GM19455 (cell line): Measurements from ENCODE around the gene ESM1.

Source experiments
- ATAC-seq: cut with Tn5 transposase; IDR thresholded peaks from one replicate; pipeline ENCODE4 v1.9.1; 2021; ENCODE audit not compliant: unreplicated experiment

The ESM1 gene

GRCh38 chr5:54988218-54988617 lies 2.8 kb upstream of the ESM1 start:
- no peak for ATAC-seq

DNA sequence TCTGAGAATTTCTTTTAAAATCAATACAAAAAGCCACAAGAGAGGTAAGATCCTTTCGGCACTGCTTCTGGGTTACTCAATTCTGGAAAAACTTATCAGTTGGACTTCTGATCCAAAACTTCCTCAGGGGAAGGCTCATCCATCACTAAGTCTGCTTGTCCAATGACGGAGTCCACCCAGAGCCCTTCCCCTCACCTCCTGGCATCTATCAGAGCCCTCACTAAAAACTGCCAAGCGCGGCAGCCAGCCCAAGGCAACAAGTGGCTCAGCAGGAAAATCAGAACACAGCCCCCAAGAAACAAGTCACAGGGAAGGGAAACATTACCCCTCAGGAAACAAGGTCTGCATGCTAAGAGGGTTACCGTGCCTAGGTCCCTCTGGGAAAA lies 869 bp upstream of the ESM1 start:
- ATAC-seq, result no peak

DNA sequence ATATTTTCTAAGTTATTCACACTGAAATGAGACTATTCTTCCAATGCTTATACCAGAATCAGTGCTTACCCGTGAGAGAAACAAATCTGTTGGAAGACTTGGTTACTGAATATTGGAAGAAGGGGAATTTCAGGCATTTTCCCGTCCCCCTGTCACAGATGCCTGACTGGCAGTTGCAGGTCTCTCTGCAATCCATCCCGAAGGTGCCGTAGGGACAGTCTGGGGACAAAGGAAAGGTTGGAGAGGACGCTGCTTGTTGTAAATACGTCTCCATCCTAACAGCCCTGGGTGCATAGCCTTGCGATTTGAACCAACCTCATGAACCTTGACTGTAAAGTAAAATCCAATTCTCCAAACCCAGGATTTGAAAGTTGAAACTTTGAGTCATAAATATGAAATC lies 3.5 kb downstream of the ESM1 start:
- no peak for ATAC-seq

- no peak for ATAC-seq
Measured at GRCh38 chr5:54975701-54976100, 9.7 kb downstream of the ESM1 start.

GRCh38 chr5:54969856-54970828 lies 15.3 kb downstream of the ESM1 start:
- no peak for ATAC-seq

DNA sequence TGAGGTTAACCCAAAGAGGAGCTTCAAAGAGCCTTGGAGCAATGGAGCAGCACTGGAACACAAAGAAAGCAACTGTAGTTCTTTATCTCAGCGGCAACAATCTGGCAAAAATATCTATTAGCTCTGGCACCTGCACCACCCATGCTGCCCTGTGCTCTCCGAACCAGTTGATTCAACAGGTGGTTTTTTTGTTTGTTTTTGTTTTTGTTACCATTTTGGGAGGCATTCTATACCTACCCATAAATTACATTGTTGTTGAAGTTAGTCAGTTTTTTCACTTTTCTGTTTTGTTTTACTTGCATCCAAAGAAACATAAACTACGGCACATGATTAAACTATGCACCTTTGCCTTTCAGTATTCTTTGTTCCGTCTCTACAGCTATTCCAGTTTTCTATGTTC lies 16.2 kb downstream of the ESM1 start:
- ATAC-seq, result no peak

DNA sequence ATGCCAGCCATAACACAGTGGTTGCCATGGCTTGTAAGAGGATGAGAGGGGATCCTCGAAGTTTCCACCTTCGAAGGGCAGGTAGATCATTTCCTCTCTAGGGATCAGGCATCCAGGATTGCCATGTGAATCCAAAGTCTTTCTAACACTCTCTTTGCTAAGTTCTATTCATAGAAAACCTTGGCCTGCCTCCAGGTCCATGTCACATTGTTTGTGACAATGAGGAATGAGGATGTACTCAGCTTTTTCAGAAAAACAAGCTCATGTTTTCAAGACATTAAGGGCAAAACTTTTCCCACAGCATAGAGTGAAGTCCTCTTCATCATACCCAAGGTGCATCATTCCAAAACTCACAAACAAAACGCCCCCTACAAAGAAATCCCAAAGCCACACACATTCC lies 19.6 kb downstream of the ESM1 start:
- no peak for ATAC-seq

- no peak for ATAC-seq
Measured at GRCh38 chr5:54964405-54964804, 21.0 kb downstream of the ESM1 start.

- no peak for ATAC-seq
Measured at GRCh38 chr5:54959673-54960418, 25.5 kb downstream of the ESM1 start.

GRCh38 chr5:54956922-54957321 lies 28.5 kb downstream of the ESM1 start:
- ATAC-seq, result no peak

DNA sequence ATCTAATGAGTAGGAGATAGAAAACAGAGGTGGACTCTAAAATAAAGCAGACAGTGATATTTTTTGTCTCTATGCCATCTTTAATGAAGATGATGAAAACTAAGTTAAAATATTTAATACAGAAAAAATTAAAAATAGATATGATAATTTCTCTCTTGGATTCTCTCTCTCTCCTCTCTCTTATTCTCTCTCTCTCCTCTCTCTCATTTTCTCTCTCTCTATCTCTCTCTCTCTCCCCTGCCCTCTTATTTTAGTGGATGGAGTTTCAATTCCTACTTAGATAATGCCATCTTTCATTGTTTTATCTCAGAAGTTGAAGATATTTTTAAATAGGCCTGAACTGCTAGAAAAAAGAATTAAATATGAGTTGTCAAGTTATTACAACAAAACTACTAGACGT lies 38.2 kb downstream of the ESM1 start:
- ATAC-seq, result no peak

GRCh38 chr5:54946306-54946819 lies 39.0 kb downstream of the ESM1 start:
- no peak for ATAC-seq

- ATAC-seq, result no peak
Measured at GRCh38 chr5:54944364-54944763, 41.0 kb downstream of the ESM1 start.

- ATAC-seq, result no peak
Measured at GRCh38 chr5:54942064-54942778, 43.2 kb downstream of the ESM1 start.

DNA sequence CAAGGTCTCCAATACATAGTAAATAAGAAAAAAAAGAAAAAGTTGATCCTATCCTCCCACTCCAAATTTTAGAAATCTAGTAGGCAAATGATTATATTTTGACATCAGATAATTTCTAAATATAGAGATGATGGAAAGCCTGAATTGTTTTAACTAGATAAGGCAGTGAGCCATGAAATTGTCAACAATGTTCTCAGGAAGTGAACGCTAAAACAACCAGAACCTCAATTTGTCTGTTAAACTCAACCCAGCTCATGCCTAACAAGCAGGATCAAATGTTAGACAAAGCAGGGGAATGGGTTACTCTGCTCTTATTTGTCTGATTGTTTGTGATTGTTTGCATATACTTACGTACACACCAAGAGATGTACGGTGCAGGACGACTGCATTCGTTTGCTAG lies 49.2 kb downstream of the ESM1 start:
- ATAC-seq, result no peak

GRCh38 chr5:54932789-54933188 lies 52.6 kb downstream of the ESM1 start:
- ATAC-seq, result no peak

GRCh38 chr5:54930736-54931135 lies 54.7 kb downstream of the ESM1 start:
- ATAC-seq, result no peak
